GM18907 (cell line): ENCODE results near the gene TRIAP1.

Experiments
- ATAC-seq: cut with Tn5 transposase; IDR thresholded peaks from one replicate; pipeline ENCODE4 v1.9.1; 2021; ENCODE audit warnings: mild to moderate bottlenecking, moderate library complexity; ENCODE audit not compliant: unreplicated experiment

The TRIAP1 gene

DNA sequence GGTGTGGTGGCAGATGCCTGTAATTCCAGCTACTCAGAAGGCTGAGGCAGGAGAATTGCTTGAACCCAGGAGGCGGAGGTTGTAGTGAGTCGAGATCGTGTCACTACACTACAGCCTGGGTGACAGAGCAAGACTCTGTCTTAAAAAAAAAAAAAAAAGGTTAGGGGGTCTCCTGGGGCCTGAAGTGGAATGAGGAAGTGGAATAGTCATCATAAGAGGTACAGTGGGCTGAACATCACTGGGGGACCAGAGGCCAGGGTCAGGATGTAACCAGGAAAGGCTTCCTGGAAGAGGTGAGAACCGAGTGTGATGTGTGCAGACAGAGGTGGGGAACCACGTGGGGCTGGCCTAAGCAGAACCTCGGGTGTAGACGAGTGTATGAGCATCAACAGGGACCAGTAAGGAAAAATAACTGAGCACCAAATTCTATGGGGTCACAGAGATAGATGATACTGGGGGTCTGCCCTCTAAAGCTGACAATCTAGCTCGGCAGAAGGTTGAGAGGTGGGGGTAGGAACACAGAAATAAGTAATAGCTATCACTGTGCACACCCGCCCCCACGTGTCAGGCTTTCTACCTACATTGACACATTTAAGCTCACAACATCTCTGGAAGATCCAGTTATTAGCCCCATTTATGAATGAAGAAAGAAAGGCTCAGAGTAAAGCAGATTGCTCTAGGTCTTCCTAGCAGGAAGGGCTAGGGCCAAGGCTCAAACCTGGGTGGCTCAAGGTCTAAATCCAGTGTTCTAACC, 13.2 kb downstream of the TRIAP1 start:
- no peak for ATAC-seq

DNA sequence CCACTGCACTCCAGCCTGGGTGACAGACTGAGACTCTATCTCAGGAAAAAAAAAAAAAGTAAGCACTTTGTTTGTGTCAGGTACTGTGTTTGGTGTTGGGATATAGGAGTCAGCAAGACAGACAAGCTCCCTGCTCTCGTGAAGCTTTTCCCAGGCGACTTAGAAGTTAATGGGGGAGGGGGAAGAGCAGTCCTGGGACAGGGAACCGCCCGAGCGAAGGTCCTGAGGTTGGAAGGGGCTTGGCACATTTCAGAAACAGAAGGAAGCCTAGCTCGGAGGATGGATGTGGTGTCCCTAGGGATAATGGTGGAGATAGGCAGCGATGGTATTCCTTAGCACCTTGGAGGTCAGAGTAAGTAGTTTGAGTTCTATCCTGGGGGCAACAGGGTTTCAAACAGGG, 16.8 kb downstream of the TRIAP1 start:
- ATAC-seq: no peak

DNA sequence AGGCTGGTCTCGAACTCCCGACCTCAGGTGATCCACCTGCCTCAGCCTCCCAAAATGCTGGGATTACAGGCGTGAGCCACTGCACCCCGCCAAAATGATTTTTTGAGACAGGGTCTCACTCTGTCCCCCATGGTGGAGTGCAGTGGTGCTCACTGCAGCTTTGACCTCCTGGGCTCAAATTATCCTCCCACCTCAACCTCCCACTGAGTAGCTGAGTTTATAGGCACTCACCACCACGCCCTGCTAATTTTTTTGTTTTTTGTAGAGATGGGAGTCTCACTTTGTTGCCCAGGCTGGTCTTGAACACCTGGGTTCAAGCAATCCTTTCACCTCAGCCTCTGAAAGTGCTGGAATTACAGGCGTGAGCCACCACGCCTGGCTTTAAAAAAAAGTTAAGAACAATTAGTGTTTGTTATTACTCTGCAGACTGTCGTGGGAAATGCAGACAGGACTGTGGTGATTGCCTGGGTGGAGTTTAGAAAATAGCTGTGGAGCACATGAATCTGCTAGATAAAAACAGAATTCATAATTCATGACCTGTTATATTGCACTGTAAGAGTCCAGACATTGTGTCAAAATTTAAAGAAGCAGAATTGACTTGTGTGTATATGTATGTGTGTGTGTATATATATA, 17.5 kb downstream of the TRIAP1 start:
- ATAC-seq: no peak

DNA sequence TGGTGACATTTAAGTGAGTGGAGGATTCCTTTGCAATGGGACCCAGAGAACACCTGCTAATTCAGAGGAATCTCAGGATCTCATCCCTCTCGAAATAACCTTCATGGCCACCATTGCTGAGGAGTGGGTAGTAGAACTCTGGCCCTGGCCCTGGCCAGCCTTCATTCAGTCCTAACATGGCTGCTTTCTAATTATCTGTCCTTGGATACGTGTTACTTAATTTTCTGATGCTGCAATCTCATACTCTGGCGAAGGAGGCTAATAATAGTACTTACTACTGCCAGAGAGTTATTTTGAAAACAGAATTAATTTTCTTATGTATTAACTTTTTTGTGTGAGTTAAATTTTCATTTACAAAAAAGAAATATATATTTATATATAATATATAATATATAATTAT, 20.4 kb downstream of the TRIAP1 start:
- no peak for ATAC-seq

DNA sequence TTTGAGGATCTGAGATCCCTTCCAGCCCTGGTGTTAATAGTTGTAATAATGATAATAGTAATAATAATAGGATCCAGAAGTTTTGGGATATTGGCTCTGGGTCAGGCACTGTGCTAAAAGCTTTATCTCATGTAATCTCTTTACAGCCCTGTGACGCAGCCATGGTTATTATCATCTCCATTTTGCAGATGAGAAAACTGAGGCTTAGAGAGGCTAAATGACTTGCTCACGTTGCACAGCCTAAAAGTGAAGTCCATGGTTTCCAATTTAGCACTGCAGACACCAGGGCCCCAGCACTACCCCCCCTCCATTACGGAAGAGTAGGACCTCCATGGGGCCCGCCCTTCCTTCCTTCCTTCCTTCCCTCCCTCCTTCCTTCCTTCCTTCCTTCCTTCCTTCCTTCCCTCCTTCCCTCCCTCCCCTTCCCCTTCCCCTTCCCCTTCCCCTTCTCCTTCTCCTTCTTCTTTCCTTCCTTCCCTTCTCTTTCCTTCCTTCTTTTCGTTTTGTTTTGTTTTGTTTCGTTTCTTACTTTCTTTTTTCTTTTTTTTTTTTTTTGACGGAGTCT, 23.2 kb downstream of the TRIAP1 start:
- ATAC-seq: no peak

DNA sequence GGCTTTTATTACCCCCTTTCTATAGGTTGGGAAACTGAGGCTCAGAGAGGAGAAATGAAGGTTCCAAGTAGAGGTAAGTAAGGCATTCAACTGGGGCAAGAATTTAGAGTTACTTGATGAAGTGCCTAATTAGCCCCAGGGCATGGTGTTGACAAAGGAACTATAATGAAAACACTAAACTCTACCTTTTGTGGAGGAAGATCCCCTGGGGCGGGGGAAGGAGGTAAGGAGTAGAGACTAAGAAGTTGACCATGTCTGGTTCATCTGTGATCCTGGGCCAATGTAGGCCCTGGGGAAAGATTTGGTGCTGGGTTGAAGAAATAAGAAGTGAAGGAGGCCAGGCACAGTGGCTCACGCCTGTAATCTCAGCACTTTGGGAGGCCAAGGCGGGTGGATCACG, 24.5 kb downstream of the TRIAP1 start:
- no peak for ATAC-seq

DNA sequence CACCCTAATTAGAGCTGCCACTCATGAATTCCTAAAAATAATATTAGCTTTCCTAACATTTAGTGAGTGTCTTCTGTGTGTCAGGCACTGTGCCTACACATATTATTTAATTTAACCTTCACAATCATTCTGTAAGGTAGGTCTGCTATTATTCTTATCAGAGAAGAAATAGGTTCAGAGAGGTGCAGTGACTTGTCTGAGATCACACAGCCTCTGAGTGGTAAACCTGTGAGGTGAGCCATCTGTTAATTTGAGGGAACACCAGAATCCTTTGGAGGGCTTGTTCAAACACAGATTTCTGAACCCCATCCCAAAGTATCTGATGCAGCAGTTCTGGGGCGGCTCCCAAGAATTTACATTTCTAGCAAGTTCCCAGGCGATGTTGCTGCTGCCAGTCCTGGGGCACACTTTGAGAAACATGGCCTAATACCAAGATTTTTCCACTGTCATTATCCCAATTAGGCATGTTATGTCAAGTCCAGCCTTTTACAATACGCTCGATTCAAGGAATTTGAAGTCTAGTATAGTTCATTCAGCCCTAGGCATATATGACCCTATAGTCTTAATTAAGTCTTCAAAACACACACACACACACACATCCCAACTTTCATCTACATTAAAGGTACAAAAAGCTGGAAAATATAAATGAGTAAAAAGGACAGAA, 28.1 kb downstream of the TRIAP1 start:
- no peak for ATAC-seq

DNA sequence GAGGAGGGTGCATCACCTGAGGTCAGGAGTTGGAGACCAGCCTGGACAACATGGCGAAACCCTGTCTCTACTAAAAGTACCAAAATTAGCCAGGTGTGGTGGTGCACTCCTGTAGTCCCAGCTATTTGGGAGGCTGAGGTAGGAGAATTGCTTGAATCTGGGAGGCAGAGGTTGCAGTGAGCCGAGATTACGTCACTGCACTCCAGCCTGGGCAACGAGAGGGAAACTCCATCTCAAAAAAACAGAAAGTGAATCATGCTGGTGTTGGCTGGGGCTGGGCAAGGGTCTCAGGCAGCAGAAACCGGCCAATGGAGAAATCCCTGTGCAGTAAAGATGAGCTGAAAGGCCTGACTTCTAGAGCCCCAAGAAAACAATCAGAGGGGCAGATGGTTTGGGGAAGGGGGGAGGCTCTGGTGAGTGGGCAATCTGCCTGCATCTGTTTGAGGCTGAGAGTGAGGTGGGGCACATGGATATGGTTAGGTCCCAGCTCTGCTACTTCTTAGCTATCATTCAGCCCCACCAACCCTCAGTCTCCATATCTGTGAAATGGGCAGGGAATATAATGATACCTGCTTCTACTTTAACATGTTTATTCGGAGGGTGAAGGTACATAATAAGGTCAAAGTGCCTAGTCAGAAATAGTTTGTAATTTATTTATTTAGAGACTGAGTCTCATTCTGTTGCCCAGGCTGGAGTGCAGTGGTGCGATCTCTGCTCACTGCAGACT, 29.5 kb downstream of the TRIAP1 start:
- ATAC-seq: no peak

DNA sequence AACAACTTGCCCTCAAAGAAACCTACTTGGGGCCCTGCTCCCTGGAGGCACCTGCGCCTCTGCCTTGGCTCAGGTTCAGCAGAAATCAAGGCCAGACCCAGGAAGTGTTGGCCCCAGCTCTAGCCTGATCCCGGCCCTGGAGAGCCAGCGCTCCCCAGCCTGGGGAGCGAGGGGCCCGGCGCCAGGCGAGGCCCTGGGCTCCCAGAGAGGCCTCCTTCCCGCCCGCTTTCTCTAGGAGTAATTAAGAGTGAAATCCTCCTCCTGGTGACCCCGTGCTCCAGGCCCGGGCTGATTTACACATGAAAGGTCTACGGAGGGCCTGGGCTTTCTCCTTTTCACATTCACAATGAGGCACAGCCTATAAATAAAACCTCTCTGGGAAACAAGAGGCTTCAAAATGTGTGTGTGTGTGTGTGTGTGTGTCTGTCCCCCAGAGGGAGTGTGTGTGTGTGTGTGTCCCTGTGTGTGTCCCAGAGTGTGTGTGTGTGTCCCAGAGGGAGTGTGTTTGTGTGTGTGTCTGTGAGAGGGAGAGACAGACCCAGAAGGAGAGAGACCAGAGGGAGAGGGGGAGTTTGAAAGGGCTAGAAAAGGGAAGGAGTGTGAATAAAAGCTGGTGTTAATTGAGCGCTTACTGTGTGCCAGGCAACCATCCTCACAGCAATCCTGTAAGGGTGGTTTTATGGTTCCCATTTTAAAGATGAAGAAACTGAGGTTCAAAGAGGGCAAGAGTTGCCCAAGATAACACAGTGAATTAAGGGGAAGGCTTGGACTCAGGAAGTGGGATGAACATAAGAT, 32.1 kb downstream of the TRIAP1 start:
- ATAC-seq: no peak

DNA sequence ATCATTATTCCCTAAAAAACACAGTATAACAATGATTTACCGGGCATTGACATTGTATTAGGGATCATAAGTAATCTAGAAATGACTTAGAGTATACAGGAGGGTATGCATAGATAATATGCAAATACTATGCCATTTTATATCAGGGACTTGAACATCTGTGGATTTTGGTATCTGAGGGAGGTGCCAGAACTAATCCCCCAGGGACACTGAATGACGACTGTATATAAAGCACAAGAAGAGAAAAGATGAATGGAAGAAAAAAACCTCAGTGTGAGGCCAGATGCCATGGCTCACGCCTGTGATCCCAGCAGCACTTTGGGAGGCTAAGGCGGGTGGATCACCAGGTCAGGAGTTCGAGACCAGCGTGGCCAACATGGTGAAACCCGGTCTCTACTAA, 33.8 kb downstream of the TRIAP1 start:
- ATAC-seq: no peak

DNA sequence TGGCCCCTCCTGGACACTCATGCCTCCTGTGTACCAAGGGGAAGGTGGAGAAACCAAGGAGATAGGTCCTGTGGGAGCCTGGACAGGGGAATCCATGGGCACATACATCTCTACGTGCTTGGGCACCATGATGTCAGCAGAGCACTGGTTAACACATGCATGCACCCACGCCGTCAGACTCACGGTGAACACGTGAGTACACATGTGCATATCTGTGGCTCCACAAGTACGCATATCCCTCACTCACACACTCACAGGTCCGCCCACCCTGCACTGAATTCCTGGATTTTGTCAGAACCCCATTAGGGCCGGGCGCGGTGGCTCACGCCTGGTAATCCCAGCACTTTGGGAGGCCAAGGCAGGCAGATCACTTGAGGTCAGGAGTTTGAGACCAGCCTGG, 37.4 kb downstream of the TRIAP1 start:
- ATAC-seq: no peak

DNA sequence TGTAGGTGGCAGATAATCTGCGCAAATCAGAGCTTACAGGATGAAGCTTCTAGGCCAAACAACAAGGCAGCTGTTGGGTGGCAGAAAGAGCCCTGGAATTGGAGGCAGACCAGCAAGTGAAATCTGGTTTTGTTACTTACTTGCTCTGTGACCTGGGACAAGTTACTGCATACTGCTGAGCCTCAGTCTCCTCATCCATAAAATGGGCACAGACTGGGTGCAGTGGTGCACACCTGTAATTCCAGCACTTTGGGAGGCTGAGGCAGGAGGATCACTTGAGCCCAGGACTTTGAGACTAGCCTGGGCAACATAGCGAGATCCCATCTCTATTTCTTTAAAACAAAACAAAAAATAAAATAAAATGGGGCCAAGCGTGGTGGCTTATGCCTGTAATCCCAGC, 39.6 kb downstream of the TRIAP1 start:
- ATAC-seq: no peak

DNA sequence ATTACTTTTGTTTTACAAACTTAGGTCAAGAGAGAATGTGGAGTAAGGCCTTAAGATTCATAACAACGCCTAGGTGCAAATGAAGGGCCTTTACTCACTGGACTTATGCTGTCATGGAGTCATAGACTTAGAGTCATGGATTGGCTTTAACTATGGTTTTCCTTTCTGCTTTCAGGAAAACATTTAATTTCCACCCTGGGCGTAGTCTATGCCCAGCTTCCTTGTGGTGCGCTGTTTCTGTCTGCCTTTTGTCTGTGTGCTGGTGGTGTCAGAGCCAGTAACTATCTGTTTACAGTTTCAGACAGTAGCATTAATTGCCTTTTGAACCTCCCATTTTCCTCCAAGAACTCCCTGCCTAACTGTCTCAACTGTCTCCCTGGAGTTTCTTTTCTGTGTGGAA, 40.1 kb downstream of the TRIAP1 start:
- no peak for ATAC-seq

DNA sequence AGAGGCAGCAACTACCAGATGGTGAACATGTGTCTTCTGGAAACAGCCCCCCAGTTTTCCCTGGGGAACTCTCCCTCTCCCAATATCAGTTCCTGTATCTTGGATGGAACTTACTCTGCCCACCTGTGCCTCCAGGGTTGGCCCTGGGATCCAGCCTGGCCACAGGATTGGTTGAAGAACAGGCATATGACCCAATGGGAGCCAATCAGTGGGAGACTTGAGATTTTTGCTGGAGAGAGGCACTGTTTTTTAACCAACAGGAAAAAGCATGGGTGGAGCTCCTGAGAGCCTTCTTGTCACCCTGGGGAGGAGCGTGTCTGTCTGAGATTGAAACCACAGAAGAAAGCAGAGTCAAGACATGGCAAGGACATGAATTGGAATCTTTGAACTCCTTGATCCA, 41.9 kb downstream of the TRIAP1 start:
- no peak for ATAC-seq

DNA sequence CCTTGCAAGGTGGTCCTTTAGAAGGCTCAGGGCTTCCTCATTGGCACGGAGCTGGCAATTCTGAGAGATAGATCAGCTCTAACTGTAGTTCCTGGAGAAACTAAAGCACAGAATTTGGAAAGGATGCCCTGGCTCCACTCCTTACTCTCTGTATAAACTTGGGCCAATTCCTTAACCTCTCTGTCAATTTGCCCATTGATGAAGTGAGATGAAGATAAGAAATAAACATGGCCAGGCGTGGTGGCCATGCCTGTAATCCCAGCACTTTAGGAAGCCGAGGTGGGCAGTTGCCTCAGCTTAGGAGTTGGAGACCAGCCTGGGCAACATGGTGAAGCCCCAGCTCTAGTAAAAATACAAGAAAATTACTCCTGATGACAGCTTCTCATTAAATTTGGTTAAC, 42.3 kb downstream of the TRIAP1 start:
- ATAC-seq: no peak

DNA sequence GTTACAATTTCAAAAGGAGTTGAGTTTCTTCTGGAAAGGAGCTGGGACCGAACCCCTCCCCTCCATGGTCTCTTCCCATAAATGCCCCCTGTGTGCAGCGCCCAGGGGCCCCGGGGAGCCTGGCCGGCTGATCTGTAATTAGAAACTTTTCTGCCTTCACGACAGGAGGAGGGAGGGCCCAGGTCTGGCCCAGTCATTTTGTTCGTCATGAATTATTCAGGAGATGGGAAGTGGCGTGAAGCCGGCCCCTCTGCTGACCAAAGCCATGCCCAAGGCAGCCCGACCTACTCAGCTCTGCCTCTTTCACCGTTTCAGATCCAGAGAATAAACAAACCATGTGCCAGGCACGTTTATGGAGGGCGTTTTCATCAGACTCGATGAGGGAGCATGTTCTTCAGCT, 44.0 kb downstream of the TRIAP1 start:
- no peak for ATAC-seq

DNA sequence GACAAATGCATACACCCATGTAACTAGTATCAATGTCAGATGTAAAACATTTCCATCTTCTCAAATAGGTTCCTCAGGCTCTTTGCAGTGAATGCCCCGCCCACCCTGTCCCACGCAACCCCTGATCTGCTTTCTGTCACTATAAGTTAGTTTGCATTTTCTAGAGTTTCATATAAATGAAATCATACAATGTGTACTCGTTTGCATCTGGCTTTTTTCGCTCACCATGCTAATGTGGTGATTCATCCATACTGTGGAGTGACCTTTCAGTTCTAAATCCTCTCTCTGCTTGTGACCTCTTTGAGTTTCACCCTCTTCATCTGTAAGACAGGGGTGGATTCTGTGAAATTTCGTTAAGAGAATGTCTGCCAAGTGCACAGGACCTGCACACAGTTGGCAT, 46.7 kb downstream of the TRIAP1 start:
- no peak for ATAC-seq

DNA sequence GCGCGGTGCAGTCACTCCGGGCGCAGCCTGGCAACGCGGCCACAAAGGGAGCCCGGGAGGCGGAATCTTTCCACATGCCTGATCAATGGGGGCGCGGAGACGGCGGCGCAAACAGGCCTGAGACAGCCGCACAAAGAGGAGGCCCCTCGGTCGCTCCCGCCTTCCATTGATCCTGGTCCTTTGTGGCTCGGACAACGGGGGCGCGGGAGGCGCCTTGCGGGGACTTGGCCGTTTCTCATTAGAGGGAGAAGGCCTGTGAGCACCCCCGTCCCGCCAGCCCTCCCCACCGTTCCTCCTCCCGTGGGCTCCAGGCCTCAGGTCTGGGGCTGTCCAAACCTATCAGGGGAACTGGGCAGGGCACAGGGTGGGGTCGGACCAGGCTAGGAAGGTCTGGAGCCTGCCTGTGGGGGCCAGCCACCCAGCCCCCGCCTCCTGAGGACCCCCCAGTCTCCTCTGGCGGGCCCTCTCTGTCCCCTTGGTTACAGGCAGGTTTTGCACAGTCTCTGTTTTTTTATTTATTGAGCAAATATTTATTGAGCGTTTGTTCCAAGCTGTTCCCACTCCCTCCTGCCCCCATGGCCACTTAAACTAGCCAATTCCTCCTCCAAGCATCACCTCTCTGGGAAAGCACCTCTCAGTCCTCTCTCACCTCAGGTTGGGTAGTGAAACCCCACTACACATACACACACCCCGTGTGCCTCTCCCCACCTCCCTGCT, 48.2 kb downstream of the TRIAP1 start:
- ATAC-seq: no peak

DNA sequence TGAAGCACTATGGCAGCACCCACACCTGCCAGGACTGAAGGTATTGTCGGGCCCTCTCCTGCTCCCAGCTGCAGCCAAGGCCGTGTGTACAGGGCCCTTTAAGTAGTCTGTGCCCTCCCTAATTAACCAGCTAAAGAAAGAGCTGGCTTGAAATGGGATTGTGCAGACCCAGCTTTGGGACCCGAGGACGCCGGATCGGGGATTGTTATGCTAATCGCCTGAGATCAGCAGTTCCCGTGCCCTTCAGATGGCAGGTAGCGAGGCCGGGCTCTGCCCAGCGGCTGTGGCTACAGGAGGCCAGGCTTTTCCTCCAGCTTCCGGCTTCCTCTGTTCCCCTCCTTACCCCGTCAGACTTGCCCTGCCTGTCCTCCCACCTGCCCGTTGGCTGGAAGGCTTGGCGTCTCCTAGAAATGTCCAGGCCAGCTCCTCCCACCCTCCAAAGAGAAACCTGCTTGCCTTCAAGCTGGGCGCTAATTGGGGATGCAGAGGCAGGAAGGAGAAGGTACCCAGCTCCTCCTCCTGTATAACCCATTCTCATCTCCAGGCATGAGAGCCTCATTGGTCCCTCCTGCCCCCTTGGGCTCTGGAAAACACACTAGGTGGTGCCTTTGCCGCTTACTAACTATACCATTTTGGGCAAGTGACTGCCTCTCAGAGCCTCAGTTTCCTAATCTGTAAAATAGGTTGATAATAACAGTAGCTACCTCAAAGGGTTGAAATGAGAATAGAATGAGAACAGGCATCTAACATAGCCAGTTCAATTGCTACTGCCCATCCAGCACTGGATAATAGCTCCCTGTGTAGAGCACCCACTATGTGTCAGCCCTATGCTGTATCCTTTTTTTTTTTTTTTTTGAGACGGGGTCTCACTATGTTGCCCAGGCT, 51.5 kb downstream of the TRIAP1 start:
- ATAC-seq: no peak
